Measurements from ENCODE around the gene CCDC102B.

Gene CCDC102B

DNA sequence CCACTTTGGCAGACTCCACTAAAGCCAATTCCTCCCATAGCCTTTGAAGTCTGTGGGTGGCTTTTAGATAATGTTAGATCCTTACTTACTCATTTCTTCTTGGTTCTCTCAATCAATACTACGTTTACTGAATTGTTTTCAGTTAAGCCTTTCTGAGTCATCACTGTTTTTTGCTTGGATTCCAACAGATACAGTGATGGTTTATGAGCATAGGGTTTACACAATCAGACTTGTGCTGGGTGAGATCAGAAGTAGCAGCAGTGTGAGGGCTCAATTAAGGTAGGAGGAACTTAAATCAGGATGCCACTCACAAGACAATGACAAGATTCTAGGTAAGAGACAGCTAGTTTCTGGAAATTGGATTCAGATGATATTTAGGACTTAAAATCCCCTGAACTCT, 305.1 kb downstream of the CCDC102B start:
- no peak for DNase-seq
